A204.1 (cell line): Measurements from ENCODE around the gene CRKL.
"Not testable (repeated sequence)": the region's sequence is repeated elsewhere in the genome, so short reads cannot be mapped to it uniquely, and the experiment has no call there.

Source experiments
- FAIRE-seq: peaks from 2 replicates; lab custom pipeline; 2012; peaks lifted over from hg19 to GRCh38; lab: Jason Lieb, UNC

The CRKL gene

DNA sequence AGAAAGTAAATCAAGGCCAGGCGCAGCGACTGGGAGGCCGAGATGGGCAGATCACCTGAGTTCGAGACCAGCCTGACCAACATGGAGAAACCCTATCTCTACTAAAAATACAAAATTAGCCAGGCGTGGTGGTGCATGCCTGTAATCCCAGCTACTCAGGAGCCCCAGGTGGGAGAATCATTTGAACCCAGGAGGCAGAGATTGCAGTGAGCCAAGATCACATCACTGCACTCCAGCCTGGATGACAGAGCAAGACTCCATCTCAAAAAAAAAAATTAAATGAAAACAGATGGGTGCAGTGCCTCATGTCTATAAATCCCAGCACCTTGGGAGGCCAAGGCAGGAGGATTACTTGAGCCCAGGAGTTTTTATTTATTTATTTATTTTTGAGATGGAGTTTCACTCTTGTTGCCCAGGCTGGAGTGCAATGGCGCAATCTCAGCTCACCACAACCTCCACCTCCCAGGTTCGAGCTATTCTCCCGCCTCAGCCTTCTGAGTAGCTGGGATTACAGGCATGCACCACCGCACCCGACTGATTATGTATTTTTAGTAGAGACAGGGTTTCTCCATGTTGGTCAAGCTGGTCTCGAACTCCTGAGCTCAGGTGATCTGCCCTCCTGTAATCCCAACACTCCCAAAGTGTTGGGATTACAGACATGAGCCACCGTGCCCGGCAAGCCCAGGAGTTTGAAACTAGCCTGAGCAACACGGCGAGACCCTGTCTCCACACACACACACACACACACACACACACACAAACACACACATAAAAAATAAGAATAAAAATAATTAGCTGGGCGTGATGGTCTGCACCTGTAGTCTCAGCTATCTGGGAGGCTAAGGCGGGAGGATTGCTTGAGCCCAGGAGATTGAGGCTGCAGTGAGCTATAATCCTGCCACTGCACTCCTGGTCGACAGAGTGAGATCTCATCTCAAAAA, 15.8 kb upstream of the CRKL start:
- not testable (repeated sequence) for FAIRE-seq

DNA sequence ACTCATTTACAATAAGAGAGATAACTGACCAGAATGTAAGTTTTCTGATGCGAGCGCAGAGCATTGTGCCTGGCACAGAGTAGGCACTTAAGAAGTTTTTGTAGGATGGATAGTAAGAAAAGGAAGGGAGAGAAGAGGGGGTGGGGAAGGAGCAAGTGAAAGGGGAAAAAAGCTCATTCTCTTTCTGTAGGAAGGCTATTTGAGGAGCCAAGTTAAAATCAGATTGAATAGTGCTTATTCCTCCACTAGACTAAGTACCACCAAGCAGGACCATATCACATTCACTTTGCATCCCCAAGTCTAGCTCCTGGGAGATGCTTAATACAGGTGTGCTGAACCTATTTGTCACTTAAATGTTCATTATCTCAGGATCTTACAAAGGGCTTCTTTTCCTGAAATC, 14.1 kb upstream of the CRKL start:
- FAIRE-seq: no peak

- no peak for FAIRE-seq
Measured at GRCh38 chr22:20904008-20904979, 12.9 kb upstream of the CRKL start.

- FAIRE-seq: no peak
Measured at GRCh38 chr22:20904980-20905355, 12.2 kb upstream of the CRKL start.

GRCh38 chr22:20905415-20906386, 11.5 kb upstream of the CRKL start:
- no peak for FAIRE-seq

DNA sequence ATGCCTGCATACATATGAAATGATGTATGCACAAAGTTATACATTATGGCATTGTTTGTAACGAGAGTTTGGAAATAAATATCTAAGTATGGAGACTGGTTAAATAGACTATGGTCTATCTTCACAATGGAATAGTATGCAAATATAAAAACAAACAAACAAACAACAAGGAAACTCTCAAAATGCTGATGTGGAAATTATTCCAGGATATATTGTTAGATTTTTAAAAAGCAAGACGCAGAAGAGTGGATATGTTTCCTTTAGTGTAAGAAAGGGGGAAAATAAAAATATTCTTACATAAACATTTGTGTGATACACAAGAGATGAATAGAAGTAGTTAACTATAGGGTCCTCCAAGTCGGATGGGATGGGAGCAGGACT, 10.8 kb upstream of the CRKL start:
- FAIRE-seq: no peak

DNA sequence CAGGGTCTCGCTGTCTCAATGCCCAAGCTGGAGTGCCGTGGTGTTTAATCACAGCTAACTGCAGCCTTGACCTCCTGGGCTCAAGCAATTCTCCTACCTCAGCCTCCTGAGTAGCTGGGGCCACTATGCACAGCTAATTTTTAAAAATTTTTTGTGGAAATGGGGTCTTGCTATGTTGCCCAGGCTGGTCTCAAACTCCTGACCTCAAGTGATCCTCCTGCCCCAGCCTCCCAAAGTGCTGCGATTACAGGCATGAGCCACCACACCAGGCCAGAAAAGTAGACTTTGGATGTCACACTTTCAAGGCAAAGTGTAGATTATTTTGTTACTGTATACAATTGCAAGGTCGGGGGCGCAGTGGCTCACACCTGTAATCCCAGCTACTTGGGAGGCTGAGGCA, 8.5 kb upstream of the CRKL start:
- not testable (repeated sequence) for FAIRE-seq

DNA sequence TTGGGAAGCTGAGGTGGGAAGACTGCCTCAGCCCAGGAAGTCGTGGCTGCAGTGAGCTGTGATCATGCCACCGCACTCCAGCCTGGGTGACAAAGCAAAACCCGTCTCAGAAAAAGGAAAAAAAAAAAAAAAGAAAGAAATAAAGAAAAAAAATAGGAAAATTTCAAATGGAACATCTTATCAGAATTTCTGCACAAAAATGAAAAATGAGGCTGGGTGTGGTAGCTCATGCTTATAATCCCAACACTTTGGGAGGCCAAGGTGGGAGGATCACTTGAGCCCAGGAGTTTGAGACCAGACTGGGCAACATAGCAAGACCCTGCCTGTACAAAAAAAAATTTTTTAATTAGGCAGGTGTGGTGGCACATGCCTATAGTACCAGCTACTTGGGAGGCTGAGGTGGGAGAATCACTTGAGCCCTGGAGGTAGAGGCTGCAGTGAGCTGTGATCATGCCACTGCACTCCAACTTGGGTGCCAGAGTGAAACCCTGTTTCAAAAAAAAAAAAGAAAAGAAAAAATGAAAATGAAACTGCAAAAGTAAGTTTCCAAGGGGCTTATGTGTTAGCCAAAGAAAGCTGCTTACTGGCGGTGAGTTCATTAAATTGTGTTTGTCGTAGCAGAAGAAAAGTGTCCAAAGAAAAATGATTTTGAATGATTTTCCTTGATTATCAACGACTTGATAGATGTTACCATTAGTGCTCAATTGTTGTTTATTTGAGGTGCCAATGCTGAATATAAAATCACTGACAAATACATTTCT, 7.5 kb upstream of the CRKL start:
- FAIRE-seq: no peak

GRCh38 chr22:20912494-20912893, 4.7 kb upstream of the CRKL start:
- no peak for FAIRE-seq

DNA sequence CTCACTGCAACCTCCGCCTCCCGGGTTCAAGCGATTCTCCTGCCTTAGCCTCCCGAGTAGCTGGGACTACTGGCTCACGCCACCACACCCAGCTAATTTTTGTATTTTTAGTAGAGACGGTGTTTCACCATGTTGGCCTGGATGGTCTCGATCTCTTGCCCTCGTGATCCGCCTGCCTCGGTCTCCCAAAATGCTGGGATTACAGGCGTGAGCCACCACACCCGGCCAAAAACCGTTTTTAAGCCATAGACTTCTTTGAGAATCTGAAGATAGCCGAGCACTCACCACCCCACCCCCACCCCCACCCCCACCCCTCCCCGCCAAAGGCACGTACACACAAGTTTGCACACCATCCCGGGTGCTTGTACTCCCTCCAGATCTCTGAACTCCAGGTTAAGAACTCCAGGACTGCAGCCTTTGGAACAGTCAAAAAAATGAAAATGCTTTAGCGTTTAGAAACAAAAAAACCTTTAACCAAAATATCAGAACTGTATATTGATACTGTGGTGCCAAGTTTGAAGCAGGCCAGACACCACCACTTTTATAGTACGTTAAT, 1.5 kb downstream of the CRKL start:
- no peak for FAIRE-seq

- no peak for FAIRE-seq
Measured at GRCh38 chr22:20919718-20920117, 2.5 kb downstream of the CRKL start.

- FAIRE-seq: no peak
Measured at GRCh38 chr22:20920881-20921203, 3.6 kb downstream of the CRKL start.

DNA sequence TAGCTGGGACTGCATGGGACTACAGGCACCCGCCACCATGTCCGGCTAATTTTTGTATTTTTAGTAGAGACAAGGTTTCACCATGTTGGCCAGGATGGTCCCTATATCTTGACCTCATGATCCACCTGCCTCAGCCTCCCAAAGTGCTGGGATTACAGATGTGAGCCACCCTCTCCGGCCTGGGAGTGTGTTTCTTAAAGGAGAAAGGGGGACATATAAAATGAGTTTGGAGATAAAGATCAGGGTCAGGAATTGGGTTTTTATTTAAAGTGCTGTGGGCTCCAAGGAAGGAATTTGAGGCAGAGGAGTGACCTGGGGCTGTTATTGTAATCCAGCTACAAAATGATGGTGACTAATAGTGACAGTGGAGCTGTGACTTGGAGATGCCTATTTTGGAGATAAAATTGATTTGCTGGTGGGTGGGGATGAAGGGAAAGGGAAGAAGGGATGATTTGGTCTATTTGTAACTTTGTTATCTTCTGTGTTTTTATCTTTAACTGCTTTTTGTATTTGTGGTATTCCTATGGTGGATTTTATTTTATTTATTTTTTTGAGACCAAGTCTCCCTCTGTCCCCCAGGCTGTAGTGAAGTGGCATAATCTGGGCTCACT, 5.0 kb downstream of the CRKL start:
- no peak for FAIRE-seq

- FAIRE-seq: no peak
Measured at GRCh38 chr22:20926243-20926642, 9.0 kb downstream of the CRKL start.

DNA sequence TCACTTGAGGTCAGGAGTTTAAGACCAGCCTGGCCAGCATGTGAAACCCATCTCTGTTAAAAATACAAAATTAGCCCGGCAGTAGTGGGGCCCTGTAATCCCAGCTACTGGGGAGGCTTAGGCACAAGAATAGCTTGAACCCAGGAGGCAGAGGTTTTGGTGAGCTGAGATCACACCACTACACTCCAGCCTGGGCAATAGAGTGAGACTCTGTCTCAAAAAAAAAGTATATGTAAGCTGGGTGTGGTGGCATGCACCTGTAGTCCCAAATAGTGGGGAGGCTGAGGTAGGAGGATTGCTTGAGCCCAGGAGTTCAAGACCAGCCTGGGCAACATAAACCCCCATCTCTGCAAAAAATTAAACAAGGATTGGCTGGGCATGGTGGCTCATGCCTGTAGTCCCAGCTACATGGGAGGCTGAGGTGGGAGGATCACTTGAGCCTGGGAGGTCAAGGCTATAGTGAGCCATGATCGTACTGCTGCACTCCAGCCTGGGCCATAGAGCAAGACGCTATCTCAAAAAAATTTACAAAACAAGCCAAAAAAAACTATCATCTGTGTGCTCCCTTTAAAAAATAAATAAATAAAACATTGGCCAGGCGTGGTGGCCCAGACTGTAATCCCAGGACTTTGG, 10.8 kb downstream of the CRKL start:
- FAIRE-seq: no peak

DNA sequence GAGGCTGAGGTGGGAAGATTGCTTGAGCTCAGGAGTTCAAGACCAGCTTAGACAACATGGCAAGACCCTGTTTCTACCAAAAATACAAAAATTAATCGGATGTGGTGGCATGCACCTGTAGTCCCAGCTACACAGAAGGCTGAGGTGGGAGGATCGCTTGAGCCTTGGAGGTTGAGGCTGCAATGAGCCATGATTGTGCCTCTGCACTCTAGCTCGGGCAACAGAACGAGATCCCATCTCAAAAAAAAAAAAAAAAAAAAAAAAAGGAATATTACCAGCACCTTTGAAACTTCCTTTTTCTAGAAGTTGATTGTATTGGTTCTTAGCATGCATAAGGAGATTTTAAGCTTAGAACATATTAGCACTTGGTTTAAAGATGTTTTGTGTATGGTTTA, 11.4 kb downstream of the CRKL start:
- FAIRE-seq: no peak

DNA sequence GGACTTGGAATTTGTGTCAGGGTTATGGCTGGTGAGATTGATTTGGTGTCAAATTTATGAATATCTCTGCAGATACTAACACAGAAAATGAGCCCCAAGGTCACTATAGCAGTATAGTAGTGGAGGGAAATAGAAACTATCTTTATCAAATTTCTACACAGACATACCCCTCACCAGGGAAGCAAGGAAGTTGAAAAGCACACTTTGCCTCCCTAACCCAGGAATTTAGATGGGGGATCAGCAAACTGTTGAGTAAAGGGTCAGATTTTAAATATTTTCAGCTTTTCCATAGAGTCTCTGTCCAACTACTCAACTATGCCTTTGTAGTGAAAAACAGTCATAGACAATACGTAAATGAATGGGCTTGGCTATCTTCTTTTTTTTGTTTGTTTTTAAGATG, 12.8 kb downstream of the CRKL start:
- no peak for FAIRE-seq

- not testable (repeated sequence) for FAIRE-seq
Measured at GRCh38 chr22:20930435-20930834, 13.2 kb downstream of the CRKL start.

DNA sequence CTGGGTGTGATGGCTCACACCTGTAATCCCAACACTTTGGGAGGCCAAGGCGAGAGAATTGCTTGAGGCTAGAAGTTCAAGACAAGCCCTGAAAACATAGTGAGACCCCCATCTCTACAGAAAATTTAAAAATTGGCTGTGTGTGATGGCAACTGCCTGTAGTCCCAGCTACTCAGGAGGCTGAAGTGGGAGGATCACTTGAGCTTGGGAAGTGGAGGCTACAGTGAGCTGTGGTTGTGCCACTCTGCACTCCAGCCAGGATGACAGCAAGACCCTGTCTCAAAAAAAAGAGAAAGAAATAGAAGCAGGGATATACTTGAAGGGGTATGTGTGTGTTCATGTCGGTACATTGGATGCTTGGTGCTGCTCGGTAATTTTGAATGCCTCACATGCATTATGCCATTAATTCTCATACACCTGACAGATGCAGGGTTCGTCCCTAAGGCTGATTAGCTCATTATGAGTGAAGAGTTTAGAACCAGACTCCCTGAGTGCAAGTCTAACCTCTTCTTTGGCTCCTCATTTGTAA, 14.0 kb downstream of the CRKL start:
- no peak for FAIRE-seq

DNA sequence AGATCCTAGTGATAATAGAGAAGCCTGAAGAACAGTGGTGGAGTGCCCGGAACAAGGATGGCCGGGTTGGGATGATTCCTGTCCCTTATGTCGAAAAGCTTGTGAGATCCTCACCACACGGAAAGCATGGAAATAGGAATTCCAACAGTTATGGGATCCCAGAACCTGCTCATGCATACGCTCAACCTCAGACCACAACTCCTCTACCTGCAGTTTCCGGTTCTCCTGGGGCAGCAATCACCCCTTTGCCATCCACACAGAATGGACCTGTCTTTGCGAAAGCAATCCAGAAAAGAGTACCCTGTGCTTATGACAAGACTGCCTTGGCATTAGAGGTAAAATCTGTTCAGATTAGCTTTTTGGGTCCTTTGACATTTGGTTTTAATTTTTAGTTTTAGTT, 16.7 kb downstream of the CRKL start:
- FAIRE-seq: no peak
